Fibroblast of upper back skin (primary cell): ENCODE data around the gene GAL3ST1.
A peak's percentile ranks its signal among the peaks of the same experiment; 100 is the strongest.
"Not testable (repeated sequence)": the region's sequence is repeated elsewhere in the genome, so short reads cannot be mapped to it uniquely, and the experiment has no call there.

Experiments
- DNase-seq: peaks from one replicate; pipeline ENCODE4 v3.0.0-alpha.2; 2013

The GAL3ST1 gene

DNA sequence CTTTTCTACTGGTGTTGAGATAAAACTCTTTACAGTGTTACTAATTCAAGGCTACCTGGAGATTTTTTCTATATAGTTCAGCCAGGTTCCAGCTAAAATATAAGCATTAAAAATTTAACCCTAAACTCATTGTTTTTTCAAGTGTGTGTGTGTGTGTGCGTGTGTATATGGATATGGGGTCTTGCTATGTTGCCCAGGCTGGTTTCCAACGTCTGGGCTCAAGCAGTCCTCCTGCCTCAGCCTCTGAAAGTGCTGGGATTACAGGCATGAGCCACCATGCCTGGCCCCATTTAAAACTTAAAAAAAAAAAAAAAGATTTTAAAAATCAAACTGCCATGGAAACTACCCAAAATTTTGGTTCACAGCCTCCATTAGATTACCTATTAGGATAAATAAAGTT lies 21.7 kb upstream of the GAL3ST1 start:
- DNase-seq = no peak

DNA sequence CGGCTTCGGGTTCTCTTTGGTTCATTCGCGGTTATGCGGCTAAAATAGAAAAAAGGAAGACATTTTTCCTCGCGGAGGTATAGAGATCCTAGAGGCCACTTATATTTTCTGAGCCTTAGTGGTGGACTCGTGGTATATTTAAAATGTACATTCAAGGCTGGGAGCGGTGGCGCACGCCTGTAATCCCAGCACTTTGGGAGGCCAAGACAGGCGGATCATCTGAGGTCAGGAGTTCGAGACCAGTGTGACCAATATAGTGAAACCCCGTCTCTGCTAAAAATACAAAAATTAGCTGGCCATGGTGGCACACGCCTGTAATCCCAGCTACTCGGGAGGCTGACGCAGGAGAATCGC lies 17.9 kb upstream of the GAL3ST1 start:
- DNase-seq = not testable (repeated sequence)

DNA sequence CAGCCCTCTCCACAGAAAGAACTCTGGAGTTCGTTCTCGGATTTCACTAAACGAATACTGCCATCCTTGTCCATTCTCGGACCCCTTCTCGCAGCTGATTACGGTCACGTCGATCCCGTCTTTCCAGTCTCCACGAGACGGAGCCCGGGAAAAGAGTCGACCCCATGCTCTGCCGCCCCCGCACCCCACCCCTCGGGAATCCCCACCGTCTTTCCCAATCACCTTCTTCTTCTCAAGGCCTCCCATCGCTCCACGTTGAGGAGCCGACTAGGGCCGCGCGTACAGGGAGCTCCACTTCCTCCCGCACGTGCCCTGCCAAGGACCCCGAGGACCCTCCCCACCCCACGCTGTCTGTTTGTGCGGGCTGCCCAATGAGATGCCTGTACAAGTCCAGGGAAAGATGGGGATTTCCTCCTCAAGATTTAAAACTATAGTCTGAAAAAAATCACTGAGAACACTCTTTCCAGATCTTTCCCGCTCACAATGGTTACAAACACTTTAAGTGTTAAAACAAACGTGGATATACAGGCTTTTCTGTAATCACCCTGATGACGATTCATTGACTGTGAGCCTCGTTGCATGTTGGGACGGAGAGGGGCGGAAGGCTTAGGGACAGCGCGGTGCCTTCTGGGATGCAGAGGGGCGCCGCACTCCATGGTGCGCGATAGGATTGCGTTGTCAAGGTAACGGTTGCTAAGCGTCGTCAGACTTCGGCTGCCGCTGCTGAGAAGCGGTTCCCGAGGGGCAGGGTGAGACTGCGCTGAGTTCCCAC lies 17.3 kb upstream of the GAL3ST1 start, which contains the start of gene PES1:
Gene PES1, minus strand, starts transcription at position 323 of the 772 bp plus-strand sequence. Its CDS starts 77 bp downstream, at position 246.
- peak; percentile 99 for DNase-seq

DNA sequence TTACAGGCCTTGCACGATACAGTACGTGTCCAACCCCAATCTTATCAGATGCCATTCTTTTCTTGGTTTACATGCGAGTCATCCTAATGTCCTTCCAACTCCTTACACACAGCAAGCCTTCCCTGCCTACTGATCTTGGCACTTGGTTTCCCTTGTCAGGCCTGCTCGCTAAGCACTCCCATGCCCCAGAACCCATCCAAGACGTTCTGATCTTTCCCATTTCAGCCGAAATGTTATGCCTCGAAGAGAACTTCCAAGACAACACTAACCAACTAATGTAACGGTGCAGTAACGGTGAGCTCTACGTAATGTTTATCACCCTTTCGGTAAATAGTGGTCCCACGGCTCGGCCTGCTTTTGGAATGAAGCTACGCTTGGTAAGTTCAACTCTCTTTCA lies 16.7 kb upstream of the GAL3ST1 start:
- DNase-seq = no peak

DNA sequence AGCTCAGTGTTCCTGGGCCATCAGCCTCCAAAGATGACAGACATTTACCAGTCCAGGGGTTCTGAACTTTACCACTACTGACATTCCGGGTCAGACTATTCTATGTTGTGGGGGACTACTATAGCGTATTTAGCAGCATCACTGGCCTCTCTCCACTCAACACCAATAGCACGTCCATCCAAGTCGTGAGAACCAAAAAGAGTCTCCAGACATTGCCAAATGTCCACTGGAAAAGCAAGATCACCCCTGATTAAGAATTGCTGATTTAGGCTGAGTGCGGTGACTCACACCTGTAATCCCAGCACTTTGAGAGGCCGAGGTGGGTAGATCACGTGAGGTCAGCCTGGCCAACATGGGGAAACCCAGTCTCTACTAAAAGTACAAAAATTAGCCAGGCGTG lies 11.9 kb upstream of the GAL3ST1 start:
- DNase-seq = no peak

DNA sequence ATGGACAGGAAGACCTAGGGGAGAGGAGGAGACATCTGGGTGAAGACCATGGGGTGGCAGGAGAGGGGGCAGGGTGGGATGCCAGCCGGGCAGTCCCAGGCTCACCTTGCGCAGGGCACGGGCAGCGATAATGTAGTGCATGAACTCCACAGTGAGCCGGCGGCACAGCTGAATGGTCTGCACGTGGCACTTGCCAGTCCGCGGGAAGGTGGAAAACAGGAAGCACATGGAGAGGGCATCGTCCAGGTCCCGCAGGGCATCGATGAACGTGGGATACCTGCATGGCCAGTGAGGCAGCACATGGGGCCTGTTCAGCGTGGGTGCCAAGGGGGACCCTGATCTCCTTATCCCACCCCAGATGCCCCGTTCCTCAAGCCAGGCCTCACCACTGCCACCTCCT lies 10.0 kb upstream of the GAL3ST1 start:
- no peak for DNase-seq

DNA sequence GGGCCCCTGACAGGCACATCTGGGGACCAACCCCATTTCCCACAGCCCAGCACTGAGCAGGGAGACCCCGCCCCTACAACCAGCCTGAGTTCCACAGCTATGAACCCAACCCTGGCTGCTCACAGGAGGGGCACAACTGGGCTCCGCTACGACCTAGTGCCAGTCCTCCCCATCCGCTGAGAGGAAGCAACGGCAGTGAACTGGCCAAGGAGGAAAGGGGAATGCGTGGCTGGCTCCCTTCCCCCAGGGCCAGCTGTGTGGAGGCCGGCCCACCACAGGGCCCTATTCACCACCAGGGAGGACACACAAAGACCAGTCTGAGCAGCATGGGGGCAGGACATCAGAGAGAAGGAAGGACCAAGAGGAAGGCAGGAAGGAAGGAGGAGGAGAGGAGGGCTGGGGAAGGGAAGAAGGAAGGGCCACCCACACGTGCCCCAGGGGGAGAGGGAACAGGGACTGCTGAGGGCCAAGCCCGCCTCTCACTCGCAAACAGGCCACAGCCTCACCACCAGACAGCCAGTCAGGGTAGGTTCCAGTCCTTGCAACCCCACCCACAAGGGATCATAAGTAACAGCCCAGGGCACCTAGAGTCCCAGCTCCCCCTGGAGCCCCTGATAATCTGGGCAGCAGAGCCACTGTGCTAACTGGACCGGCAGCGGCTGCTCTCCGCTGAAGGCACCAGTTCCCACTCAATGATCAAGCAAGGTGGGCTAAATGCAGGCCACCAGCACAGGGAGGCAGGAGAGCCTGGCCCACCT lies 8.5 kb upstream of the GAL3ST1 start:
- no peak for DNase-seq

DNA sequence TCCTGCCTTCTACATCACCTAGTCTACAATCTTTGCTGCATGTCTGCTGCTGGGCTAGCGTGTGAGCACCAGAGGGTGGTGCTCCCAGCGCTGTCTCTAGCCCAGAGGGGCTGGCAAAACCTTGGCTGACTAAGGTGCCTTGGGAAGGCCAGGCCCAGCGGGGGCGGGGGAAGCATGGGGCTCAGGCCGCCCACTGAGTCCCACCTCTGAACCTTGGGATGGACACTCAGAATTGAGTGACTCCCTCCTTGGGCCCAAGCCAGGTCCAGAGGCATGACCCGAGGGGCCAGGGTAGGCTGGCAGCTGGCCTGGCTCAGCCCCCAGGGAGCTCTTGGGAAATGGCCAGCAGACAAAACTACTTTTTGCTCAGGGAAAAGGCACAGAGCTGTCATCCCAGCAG lies 7.6 kb upstream of the GAL3ST1 start:
- DNase-seq = no peak

DNA sequence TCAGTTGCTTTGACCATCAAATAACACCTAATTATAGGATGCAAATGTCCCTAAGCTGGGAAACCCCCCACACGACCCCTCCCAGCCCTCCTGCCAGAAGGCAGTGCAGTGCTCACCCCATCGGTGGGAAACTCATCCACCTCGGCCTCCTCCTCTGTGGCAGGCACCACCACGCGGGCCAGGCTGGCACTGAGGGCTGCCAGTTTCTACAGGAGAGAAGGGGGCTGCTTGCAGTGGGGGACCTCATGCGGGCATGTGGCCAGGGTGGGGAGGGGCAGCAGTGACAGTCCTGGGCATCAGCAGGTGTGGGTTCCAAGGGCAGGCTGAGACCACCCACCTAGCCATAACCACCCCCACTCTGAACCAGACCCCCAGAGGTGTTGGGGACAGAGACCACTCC lies 6.4 kb upstream of the GAL3ST1 start:
- DNase-seq = no peak

DNA sequence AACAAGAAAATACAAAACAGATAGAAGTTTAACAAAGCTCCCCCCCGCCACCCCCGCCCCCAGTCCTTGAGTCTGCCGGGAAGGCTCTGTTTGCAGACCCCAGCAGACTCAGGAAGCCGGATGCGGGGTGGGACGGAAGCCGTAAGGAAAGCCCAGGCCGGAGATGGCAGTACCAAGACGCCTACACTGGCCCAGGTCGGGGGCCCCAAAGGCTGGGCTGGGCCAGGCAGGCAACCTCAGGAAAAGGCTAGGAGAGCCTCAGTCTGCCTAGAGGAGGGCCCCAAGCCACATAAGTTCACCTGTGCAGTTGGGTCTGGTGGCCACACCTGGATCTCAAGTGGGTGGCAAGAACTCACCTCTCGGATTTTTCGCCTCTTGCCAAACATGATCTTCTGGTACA lies 4.0 kb upstream of the GAL3ST1 start:
- no peak for DNase-seq

DNA sequence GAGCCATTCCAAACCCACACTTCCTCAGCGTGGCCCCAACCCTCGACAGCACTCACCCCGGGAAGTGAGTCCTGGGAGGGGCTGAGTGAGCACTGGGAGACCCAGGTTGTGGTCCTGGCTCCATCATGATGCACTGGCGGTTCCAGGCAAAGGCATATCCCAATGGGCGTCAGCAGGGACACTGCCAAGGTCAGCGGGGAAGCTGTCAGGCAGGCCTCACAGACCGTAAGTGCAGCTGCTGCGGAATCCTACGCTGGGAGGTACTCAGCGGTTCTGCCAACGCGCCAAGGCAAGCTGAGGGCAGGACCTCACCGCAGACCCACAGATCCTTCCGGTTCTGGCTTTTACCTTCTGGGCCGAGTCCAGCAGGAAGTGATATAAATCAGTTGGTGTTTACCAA lies 1.4 kb upstream of the GAL3ST1 start:
- no peak for DNase-seq

DNA sequence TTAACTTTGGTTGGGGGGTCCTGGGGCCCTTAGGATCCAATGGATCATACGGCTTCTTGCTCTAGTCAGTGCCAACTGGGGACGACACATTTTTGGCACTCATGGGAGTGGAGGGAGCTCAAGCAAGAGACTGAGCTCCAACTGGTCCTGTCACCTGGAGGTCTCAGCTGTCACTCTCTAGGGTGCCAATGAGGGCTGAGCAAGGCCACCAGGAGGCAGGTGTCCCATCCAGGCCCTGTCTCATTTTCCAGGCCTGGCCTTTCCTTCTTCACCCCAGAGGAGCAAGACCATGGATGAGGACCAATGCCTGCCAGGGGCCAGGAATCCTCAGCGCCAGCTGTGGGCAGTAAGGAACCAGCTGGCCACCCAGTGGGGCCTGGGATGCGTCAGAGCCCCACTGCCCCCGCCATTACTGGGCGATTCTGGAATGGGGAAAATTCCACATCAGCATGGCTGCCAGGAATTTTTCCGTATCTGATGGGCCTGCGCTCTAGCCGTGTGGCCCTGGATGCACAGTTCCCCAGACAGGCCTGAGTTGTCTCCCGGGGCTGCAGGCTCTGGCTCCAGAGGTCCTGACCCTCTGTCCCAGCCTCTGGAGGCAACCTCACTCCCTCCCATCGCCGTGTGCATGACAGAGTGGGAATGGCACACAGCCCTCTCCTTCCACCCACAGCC lies 669 bp upstream of the GAL3ST1 start:
- DNase-seq = peak; percentile 16

DNA sequence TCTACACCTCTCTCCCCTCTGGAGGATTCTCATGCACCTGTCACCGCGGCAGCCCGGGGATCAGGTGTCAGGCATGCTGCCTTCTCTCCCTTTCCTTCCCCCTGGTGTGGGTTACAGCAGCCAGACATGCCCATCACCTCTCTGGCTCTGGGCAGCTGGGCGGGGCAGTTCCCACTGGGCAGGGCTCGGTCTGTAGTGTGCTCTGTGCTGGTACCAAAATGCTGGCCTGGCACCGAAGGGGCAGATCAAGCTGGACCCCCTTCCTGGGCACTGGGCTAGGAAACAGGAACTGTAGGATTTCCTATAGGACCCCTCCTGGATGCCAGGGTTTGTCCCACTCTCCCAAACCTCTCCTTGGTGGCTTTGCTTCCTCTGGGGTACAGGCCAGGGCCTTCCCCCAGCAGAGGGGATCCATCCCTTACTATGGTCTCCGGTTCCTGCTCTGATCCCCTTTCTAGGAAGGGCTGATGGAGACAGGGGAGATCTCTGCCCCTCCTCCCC lies 821 bp downstream of the GAL3ST1 start:
- DNase-seq = no peak

DNA sequence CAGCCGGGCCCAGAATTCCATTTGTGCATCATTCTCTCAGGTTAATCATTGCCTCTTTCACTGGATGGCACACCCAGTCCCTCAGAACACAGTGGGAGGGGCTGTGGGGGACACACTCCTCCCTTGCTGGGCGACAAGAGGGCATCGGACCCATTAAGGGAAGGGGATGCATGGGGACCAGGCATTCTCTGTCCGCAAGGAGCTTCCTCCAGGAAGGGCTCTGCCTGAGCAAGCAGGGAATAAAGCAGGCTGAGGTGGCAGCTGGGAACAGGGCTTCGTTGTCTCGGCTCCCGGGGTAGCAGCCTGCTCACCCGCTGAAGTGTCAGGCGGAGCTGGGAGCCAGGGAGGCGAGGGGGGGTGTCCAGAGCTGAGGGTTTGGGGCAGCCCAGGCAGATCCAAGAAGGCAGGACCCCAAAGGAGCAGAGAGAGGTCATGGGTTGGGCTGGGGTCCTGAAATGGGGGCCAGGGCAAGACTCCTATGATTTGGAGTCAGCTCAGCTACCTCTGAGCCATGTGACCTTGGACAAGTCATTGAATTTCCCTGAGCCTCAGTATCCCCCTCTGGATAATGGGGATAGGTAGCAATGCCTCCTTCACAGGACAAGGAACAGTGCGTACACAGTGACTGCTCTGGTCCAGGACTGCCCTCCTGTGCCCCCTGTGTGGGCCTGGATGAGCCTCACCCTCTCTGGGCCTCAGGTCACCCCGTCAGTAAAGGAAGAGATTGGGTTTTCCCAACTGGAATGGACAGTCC lies 1.4 kb downstream of the GAL3ST1 start:
- no peak for DNase-seq

DNA sequence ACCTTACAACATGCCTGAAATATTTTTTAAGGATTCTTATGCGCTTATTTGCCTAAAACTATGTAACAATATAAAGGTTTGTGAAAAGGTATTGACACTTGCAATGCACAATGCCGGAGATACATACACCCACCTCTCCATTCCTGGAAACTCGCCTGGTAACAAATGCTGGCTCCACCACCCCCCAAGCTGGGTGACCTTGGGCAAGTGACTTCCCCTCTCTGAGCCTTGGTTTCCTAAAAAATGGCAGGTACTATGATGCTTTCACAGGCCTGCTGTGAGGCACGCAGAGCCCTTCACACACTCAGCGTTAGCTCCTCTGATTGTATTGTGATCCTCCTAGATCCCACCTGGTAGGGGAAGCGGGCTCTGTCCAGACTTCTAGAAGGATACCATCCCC lies 2.3 kb downstream of the GAL3ST1 start:
- no peak for DNase-seq

DNA sequence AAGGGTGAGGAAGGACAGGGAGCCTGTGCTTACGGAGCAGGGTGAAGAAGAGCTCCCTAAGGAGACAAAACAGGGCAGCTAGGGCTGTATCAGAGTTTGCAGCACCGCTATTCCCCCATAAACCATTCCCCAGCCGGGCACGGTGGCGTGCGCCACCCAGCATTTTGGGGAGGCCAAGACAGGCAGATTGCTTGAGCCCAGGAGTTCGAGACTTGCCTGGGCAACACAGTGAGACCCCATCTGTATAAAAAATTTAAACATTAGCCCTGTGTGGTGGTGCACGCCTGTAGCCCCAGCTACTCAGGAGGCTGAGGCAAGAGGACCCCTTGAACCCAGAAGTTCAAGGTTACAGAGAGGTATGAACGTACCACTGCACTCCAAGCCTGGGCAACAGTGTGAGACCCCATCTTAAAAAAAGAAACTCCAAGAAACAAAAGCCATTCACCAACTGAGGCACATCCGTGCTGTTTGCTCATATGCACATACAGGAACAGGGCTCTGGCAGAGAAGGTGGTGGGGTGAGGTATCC lies 4.7 kb downstream of the GAL3ST1 start:
- DNase-seq = no peak

DNA sequence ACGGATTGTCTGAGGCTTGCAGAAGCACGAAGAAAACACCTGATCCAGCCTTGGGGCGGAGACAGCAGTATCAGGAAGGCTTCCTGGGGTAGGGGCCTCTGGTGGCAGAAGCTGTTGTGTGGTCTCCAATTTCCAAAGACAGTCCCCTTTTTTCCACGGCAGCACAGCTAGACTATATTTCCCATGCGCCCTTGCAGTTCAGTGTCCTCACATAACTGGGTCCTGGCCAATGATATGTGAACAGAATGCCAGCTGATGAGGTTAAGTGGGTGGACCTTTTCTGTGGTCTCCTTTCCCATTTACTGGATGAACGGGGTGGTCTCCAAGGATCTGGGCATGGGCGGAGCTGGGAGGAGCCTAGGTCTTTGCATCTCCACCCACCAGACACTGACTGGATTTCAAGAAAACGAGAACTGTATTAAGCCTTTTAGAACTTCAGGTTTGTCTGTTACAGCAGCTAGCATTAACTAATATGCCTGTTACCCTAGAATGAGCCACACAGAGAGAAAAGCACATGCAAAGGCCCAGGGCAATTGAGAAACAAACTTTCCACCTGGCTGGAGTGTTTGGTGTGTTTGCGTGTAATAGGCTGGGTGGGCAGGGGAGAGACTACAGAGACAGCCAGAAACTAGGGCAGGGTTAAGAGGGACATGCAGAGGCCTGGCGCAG lies 6.2 kb downstream of the GAL3ST1 start:
- no peak for DNase-seq

DNA sequence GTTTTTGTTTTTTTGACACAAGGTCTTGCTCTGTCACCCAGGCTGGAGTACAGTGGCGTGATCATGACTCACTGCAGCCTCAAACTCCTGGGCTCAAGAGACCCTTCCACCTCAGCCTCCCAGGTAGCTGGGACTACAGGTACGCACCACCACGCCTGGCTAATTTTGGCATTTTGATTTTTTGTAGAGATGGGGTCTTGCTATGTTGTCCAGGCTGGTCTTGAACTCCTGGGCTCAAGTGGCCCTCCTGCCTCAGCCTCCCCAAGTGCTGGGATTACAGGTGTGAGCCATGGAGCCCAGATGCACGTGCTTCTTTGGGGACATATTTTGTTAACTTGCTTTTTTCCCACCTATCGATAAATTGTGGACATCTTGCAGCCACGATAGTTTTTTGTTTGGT lies 7.2 kb downstream of the GAL3ST1 start:
- not testable (repeated sequence) for DNase-seq

DNA sequence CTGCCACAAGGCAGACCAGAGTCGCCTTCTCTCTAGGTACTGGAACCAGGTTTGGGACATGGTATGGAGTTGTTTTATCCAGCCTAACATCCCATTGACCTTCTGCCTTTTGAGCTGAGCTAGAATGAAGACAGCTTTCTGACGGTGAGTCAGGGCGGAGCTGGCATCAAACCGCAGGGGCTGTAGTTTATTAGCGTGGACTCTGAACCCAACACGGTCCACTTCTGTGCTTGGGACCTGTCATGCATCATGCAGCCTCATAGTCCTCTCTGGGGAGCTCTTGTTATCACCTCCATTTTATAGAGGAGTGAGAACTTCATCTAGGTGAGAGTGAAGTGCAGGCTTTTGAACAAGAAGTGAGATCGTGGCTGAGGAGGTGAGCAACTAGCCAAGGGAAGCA lies 8.3 kb downstream of the GAL3ST1 start:
- DNase-seq = no peak

DNA sequence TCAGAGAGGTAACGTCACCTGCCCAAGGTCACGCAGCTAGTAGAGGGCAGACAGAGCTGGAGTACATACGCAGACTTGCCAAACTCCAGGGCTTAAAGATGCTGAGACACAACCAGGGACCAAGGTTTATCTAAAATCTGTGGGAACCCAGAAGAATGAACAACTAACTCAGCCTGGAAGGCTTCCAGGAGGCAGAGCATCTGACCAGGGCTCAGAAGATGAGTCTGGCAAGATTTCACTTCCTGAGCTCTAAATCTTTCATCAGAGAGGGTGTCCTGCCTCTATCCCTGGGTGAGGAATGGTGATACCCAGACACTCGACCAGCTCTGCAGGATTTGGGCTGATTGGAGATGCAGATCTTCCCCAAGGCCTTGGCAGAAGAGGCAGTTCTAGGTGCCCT lies 9.1 kb downstream of the GAL3ST1 start:
- DNase-seq = no peak

DNA sequence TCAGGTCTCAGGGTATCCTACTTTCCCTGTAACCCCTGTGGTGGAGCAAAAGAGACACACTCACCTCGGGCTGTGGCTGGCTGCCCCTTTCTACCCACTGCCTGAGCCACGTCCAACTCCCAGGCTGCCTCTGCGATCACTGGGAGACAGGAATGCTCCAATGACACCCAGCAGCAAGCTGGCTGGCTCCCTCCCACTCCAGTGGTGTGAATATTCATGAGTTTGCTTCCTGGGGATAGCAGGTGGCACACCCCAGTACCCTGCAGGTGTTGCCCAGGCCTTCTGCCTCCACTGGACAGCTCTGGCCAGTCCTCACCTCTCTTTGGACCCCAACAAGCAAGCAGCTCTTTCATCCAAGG lies 9.7 kb downstream of the GAL3ST1 start:
- DNase-seq = no peak

DNA sequence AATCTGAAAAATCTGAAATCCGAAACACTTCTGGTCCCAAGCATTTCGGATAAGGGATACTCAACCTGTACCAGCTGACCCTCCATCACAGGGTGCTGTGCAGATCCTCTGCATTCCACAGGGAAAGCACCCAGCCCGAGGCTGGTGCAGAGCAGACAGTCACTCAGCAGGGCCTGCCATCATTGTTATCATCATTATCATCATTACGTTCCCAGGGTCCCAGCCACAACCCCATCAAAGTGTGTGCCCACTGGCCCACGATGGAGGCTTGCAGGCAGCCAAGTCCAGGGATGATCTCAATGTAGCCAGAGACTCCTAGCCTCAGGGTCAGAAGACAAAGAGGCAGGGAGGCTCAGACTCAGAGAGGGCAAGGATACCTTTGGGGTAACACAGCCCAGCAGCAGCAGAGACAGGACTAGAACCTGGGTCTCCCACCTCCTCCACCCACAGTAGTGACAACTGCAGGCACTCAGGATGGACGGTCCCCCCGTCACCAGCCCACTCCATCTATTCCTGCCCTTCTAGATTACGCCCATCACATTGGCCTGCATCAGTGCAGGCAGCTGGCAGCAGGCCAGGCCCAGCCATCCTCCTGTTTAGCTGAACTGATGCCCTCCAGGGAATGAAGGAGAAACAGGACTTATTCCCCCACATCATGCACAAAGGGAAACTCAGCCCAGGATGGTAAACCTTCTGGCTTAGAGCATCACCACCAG lies 10.3 kb downstream of the GAL3ST1 start:
- DNase-seq = no peak
